WTC11 (cell line): ENCODE results near the gene POMC.

ENCODE experiments used
- CBFB ChIP-seq: sonication (generic); formaldehyde crosslinking; IDR thresholded peaks from 2 replicates; pipeline ENCODE4 v1.8.1; 2022; ENCODE audit warnings: mild to moderate bottlenecking, low read depth, missing genetic modification reagents
- CTCF ChIP-seq: fragments of 200-600 bp; IDR thresholded peaks from 2 replicates; pipeline ENCODE4 v1.8.0; 2022; ENCODE audit warnings: antibody characterized with exemption
- ETV6 ChIP-seq: sonication (generic); formaldehyde crosslinking; IDR thresholded peaks from 2 replicates; pipeline ENCODE4 v1.8.1; 2022; ENCODE audit warnings: mild to moderate bottlenecking, missing genetic modification reagents
- NFYB ChIP-seq: sonication (generic); formaldehyde crosslinking; conservative IDR thresholded peaks from 2 replicates; pipeline ENCODE4 v1.8.0; 2022; ENCODE audit warnings: low read depth, missing genetic modification reagents
- PRDM15 ChIP-seq: sonication (generic); formaldehyde crosslinking; IDR thresholded peaks from 2 replicates; pipeline ENCODE4 v1.8.0; 2022; ENCODE audit warnings: missing genetic modification reagents
- ZNF263 ChIP-seq: sonication (generic); formaldehyde crosslinking; IDR thresholded peaks from 2 replicates; pipeline ENCODE4 v1.8.1; 2022; ENCODE audit warnings: low read depth, mild to moderate bottlenecking, moderate library complexity, missing genetic modification reagents
- TF ChIP-seq, protein P1 (sequence below): sonication (generic); formaldehyde crosslinking; conservative IDR thresholded peaks from 2 replicates; pipeline ENCODE4 v1.8.1; 2022; ENCODE audit warnings: mild to moderate bottlenecking, missing genetic modification reagents

DNA sequence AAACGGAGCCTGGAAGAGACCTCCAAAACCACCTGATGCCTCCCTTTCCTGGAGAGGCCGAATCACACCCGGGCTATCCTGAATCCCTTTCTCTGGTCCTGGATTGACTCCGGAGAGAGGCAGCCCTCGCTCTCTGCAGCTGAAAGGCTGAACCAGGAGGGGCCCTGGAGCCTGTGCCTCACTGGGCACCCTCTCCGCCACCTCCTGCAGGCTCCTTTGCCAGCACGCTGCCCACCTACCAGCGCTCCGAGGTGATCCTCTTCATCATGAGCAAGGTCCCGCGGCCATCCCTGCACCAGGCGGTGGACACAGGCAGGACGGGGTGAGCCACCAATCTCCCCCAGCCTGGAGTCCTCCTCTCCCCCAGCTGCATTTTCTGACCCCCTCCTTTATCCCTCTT, 35.7 kb downstream of the POMC start:
- TF ChIP-seq PRDM15 (CRISPR knock-in tag) = no peak
- no peak for TF ChIP-seq CTCF
- no peak for TF ChIP-seq NFYB (CRISPR knock-in tag)
- TF ChIP-seq CBFB (CRISPR knock-in tag) = no peak
- TF ChIP-seq, protein P1, sequence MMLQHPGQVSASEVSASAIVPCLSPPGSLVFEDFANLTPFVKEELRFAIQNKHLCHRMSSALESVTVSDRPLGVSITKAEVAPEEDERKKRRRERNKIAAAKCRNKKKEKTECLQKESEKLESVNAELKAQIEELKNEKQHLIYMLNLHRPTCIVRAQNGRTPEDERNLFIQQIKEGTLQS = no peak
- no peak for TF ChIP-seq ZNF263 (CRISPR knock-in tag)
- no peak for TF ChIP-seq ETV6 (CRISPR knock-in tag)
